Esophagus squamous epithelium (tissue), 4 donors: ENCODE results near the gene MON2.

Experiments
- POLR2A ChIP-seq, 4 donors: fragments of 450-650 bp; IDR thresholded peaks; one replicate each; pipeline ENCODE4 v1.6.1; 2017; ENCODE audit warnings: antibody characterized with exemption in 4 of 4, mild to moderate bottlenecking in 4 of 4, moderate library complexity in 3 of 4
- TF ChIP-seq, protein P1 (sequence below), 6 experiments: fragments of 450-650 bp in 4 of 6; fragments of 200-600 bp in 2 of 6; sonication (generic) in 2 of 6; IDR thresholded peaks; one replicate each; pipeline ENCODE4 v1.5.1; 2016 to 2019; ENCODE audit warnings: antibody characterized with exemption in 6 of 6, mild to moderate bottlenecking in 4 of 6, moderate library complexity in 4 of 6

DNA sequence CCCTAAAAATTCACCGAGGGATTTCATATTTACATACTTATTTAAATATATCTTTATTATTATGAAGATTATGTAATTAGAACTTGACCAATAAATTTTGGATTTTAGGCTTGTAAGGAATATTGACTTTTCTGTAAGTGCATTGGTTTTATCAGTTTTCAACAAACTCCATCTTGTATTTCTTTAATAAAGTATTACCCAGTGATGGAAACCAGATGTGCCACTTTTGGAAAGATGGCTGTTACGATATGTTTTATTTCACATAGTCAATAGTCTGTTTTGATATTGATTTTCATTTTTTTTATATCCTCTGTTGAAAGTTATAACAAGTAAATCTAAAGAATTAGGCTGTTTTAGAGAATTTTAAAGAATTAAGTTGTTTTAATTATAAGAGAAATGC lies 1.8 kb downstream of the MON2 start:
- TF ChIP-seq POLR2A (IDR thresholded peaks at IDR 0.05), result no peak
- TF ChIP-seq, protein P1, sequence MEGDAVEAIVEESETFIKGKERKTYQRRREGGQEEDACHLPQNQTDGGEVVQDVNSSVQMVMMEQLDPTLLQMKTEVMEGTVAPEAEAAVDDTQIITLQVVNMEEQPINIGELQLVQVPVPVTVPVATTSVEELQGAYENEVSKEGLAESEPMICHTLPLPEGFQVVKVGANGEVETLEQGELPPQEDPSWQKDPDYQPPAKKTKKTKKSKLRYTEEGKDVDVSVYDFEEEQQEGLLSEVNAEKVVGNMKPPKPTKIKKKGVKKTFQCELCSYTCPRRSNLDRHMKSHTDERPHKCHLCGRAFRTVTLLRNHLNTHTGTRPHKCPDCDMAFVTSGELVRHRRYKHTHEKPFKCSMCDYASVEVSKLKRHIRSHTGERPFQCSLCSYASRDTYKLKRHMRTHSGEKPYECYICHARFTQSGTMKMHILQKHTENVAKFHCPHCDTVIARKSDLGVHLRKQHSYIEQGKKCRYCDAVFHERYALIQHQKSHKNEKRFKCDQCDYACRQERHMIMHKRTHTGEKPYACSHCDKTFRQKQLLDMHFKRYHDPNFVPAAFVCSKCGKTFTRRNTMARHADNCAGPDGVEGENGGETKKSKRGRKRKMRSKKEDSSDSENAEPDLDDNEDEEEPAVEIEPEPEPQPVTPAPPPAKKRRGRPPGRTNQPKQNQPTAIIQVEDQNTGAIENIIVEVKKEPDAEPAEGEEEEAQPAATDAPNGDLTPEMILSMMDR (IDR thresholded peaks at IDR 0.05), result no peak
